GM12878 (cell line): Measurements from ENCODE around the gene KRTAP5-8.
"Not testable (repeated sequence)": the region's sequence is repeated elsewhere in the genome, so short reads cannot be mapped to it uniquely, and the experiment has no call there.

Source experiments
- CTCF ChIP-seq, 3 experiments: IDR thresholded peaks in 2 of 3; conservative IDR thresholded peaks in 1 of 3; 2 replicates each; pipeline ENCODE4 v1.5.1; 2011; ENCODE audit warnings: low read depth in 3 of 3, low read length in 3 of 3, mild to moderate bottlenecking in 3 of 3, control low read depth in 2 of 3, moderate library complexity in 2 of 3, inconsistent platforms in 1 of 3, mixed read lengths in 1 of 3; ENCODE audit not compliant: control insufficient read depth in 2 of 3, insufficient read depth in 1 of 3; ENCODE audit errors: extremely low read depth in 1 of 3
- EP300 ChIP-seq, 2 experiments: fragments of 150-350 bp in 1 of 2; IDR thresholded peaks; 2 replicates each; pipeline ENCODE4 v1.6.1; 2011 to 2012; ENCODE audit warnings: low read depth in 2 of 2, low read length in 2 of 2, borderline replicate concordance in 1 of 2, improper control_type of control experiment in 1 of 2, inconsistent platforms in 1 of 2; ENCODE audit not compliant: control insufficient read depth in 1 of 2
- ETV6 ChIP-seq, 2 experiments: fragments of 450-650 bp in 1 of 2; IDR thresholded peaks in 1 of 2; conservative IDR thresholded peaks in 1 of 2; 2 replicates each; pipeline ENCODE4 v1.6.1; 2014; ENCODE audit warnings: antibody characterized with exemption in 1 of 2, borderline replicate concordance in 1 of 2, low read depth in 1 of 2, mild to moderate bottlenecking in 1 of 2, moderate library complexity in 1 of 2
- EZH2 ChIP-seq: IDR thresholded peaks from 2 replicates; pipeline ENCODE4 v1.6.1; 2012; ENCODE audit warnings: low read depth, mild to moderate bottlenecking, control low read depth, inconsistent platforms, low read length, borderline replicate concordance; ENCODE audit not compliant: control insufficient read depth
- NFIC ChIP-seq: IDR thresholded peaks from 2 replicates; pipeline ENCODE4 v1.6.1; 2012; ENCODE audit warnings: low read depth, mild to moderate bottlenecking, inconsistent platforms, low read length, moderate library complexity
- POLR2A ChIP-seq: IDR thresholded peaks from 2 replicates; pipeline ENCODE4 v1.6.1; 2011; ENCODE audit warnings: low read depth, mild to moderate bottlenecking, low read length
- POLR2AphosphoS2 ChIP-seq: IDR thresholded peaks from 2 replicates; pipeline ENCODE4 v1.6.1; 2011; ENCODE audit warnings: low read depth, mild to moderate bottlenecking, low read length, improper control_type of control experiment, moderate library complexity
- RAD21 ChIP-seq: IDR thresholded peaks from 2 replicates; pipeline ENCODE4 v1.6.1; 2011; ENCODE audit warnings: mild to moderate bottlenecking, low read depth, low read length, moderate library complexity; ENCODE audit not compliant: insufficient read depth
- SIN3A ChIP-seq: IDR thresholded peaks from 2 replicates; pipeline ENCODE4 v1.6.1; 2012; ENCODE audit warnings: low read depth, low read length, improper control_type of control experiment
- SREBF2 ChIP-seq: IDR thresholded peaks from 2 replicates; pipeline ENCODE4 v1.6.1; 2012; ENCODE audit warnings: mild to moderate bottlenecking, low read length
- ZBTB33 ChIP-seq: fragments of 450-650 bp; IDR thresholded peaks from 2 replicates; pipeline ENCODE4 v1.6.1; 2017; ENCODE audit warnings: mild to moderate bottlenecking

GRCh38 chr11:71576688-71577465, 39.1 kb downstream of the KRTAP5-8 start:
- not testable (repeated sequence) for TF ChIP-seq CTCF (IDR thresholded peaks at IDR 0.05 in 2 of 3, conservative IDR thresholded peaks at IDR 0.05 in 1 of 3; ENCODE audit: control insufficient read depth in 2 of 3, extremely low read depth in 1 of 3, insufficient read depth in 1 of 3, low read depth in 3 of 3, low read length in 3 of 3); ZBTB33; POLR2A; ETV6 (conservative IDR thresholded peaks at IDR 0.05 in 1 of 2, IDR thresholded peaks at IDR 0.05 in 1 of 2; ENCODE audit: borderline replicate concordance in 1 of 2, low read depth in 1 of 2); SIN3A; EZH2; POLR2AphosphoS2; SREBF2; EP300 (IDR thresholded peaks at IDR 0.05; ENCODE audit: borderline replicate concordance in 1 of 2, control insufficient read depth in 1 of 2, low read depth in 2 of 2, low read length in 2 of 2); NFIC; RAD21
